ENCODE measurements around the gene SMIM24.

Gene SMIM24

GRCh38 chr19:3468211-3468610, 12.1 kb downstream of the SMIM24 start:
- no peaks in the 10 kb centered on the region for H3K36me3 ChIP-seq (ENCODE audit: control insufficient read depth, insufficient read depth, low read length)
- H3K9me3 ChIP-seq (ENCODE audit: control insufficient read depth, low read length), result peaks cover 7% of the 10 kb centered on the region
- H3K4me1 ChIP-seq (ENCODE audit: control insufficient read depth, insufficient read depth, low read length, poor library complexity, severe bottlenecking), result peaks cover 12% of the 10 kb centered on the region
- WGBS, 2 experiments (ENCODE audit: insufficient coverage in 2 of 2), result 90% methylated on average over 2 of the region's 3 CpGs; no CpG with 5 or more reads in 1 of the 2 experiments
- H3K4me3 ChIP-seq (ENCODE audit: extremely low read depth, insufficient read depth, low read length, poor library complexity, severe bottlenecking), result no peak overlapping the region
- H3K27ac ChIP-seq (ENCODE audit: low read depth, low read length, severe bottlenecking), result no peak overlapping the region

GRCh38 chr19:3467437-3468198, 12.7 kb downstream of the SMIM24 start:
- WGBS, 2 experiments (ENCODE audit: insufficient coverage in 2 of 2), result 88 to 94% methylated on average over 8 to 9 of the region's 10 CpGs
- peaks cover 12% of the 10 kb centered on the region for H3K4me1 ChIP-seq (ENCODE audit: control insufficient read depth, insufficient read depth, low read length, poor library complexity, severe bottlenecking)

GRCh38 chr19:3466635-3467034, 13.7 kb downstream of the SMIM24 start:
- H3K4me3 ChIP-seq (ENCODE audit: extremely low read depth, insufficient read depth, low read length, poor library complexity, severe bottlenecking), result no peak overlapping the region
- 90 to 96% methylated on average over 6 to 9 of the region's 9 CpGs for WGBS, 2 experiments (ENCODE audit: insufficient coverage in 2 of 2)
- peaks cover 12% of the 10 kb centered on the region for H3K4me1 ChIP-seq (ENCODE audit: control insufficient read depth, insufficient read depth, low read length, poor library complexity, severe bottlenecking)
- no peak overlapping the region for H3K27ac ChIP-seq (ENCODE audit: low read depth, low read length, severe bottlenecking)
- no peaks in the 10 kb centered on the region for H3K36me3 ChIP-seq (ENCODE audit: control insufficient read depth, insufficient read depth, low read length)
- peaks cover 7% of the 10 kb centered on the region for H3K9me3 ChIP-seq (ENCODE audit: control insufficient read depth, low read length)

More at GRCh38 chr19:3467437-3468198, 12.7 kb downstream of the SMIM24 start:
- Histone ChIP-seq H3K4me3 (ENCODE audit: extremely low read depth, insufficient read depth, low read length, poor library complexity, severe bottlenecking) (no peak overlapping the region), H3K27ac (ENCODE audit: low read depth, low read length, severe bottlenecking) (no peak overlapping the region), H3K36me3 (ENCODE audit: control insufficient read depth, insufficient read depth, low read length) (no peaks in the 10 kb centered on the region), H3K9me3 (ENCODE audit: control insufficient read depth, low read length) (peaks cover 7% of the 10 kb centered on the region)

- peaks cover 12% of the 10 kb centered on the region for H3K4me1 ChIP-seq (ENCODE audit: control insufficient read depth, insufficient read depth, low read length, poor library complexity, severe bottlenecking)
- no peak overlapping the region for H3K27ac ChIP-seq (ENCODE audit: low read depth, low read length, severe bottlenecking)
- 43 to 46% methylated on average over 7 of the region's 7 CpGs for WGBS, 2 experiments (ENCODE audit: insufficient coverage in 2 of 2)
- H3K36me3 ChIP-seq (ENCODE audit: control insufficient read depth, insufficient read depth, low read length), result no peaks in the 10 kb centered on the region
- peaks cover 7% of the 10 kb centered on the region for H3K9me3 ChIP-seq (ENCODE audit: control insufficient read depth, low read length)
- H3K4me3 ChIP-seq (ENCODE audit: extremely low read depth, insufficient read depth, low read length, poor library complexity, severe bottlenecking), result no peak overlapping the region
Observed at GRCh38 chr19:3465552-3465951, 14.8 kb downstream of the SMIM24 start.

GRCh38 chr19:3464587-3465235, 15.6 kb downstream of the SMIM24 start:
- H3K9me3 ChIP-seq (ENCODE audit: control insufficient read depth, low read length), result peaks cover 7% of the 10 kb centered on the region
- H3K27ac ChIP-seq (ENCODE audit: low read depth, low read length, severe bottlenecking), result no peak overlapping the region
- H3K36me3 ChIP-seq (ENCODE audit: control insufficient read depth, insufficient read depth, low read length), result no peaks in the 10 kb centered on the region
- H3K4me1 ChIP-seq (ENCODE audit: control insufficient read depth, insufficient read depth, low read length, poor library complexity, severe bottlenecking), result peaks cover 12% of the 10 kb centered on the region
- WGBS, 2 experiments (ENCODE audit: insufficient coverage in 2 of 2), result 0 to 2% methylated on average over 4 to 8 of the region's 31 CpGs
- H3K4me3 ChIP-seq (ENCODE audit: extremely low read depth, insufficient read depth, low read length, poor library complexity, severe bottlenecking), result no peak overlapping the region

- H3K36me3 ChIP-seq (ENCODE audit: control insufficient read depth, insufficient read depth, low read length), result no peaks in the 10 kb centered on the region
- H3K9me3 ChIP-seq (ENCODE audit: control insufficient read depth, low read length), result peaks cover 7% of the 10 kb centered on the region
- H3K4me1 ChIP-seq (ENCODE audit: control insufficient read depth, insufficient read depth, low read length, poor library complexity, severe bottlenecking), result peaks cover 19% of the 10 kb centered on the region
- no peak overlapping the region for H3K4me3 ChIP-seq (ENCODE audit: extremely low read depth, insufficient read depth, low read length, poor library complexity, severe bottlenecking)
- H3K27ac ChIP-seq (ENCODE audit: low read depth, low read length, severe bottlenecking), result no peak overlapping the region
- WGBS, 2 experiments (ENCODE audit: insufficient coverage in 2 of 2), result 4 to 8% methylated on average over 27 to 28 of the region's 57 CpGs
Observed at GRCh38 chr19:3463714-3464586, 16.4 kb downstream of the SMIM24 start.

GRCh38 chr19:3462991-3463713, 17.2 kb downstream of the SMIM24 start:
- 6 to 10% methylated on average over 30 to 34 of the region's 58 CpGs for WGBS, 2 experiments (ENCODE audit: insufficient coverage in 2 of 2)
- Histone ChIP-seq H3K4me3 (ENCODE audit: extremely low read depth, insufficient read depth, low read length, poor library complexity, severe bottlenecking) (no peak overlapping the region), H3K9me3 (ENCODE audit: control insufficient read depth, low read length) (peaks cover 4% of the 10 kb centered on the region), H3K36me3 (ENCODE audit: control insufficient read depth, insufficient read depth, low read length) (no peaks in the 10 kb centered on the region), H3K27ac (ENCODE audit: low read depth, low read length, severe bottlenecking) (no peak overlapping the region), H3K4me1 (ENCODE audit: control insufficient read depth, insufficient read depth, low read length, poor library complexity, severe bottlenecking) (peaks cover 27% of the 10 kb centered on the region)

GRCh38 chr19:3459965-3460582, 20.3 kb downstream of the SMIM24 start:
- Histone ChIP-seq H3K27ac (ENCODE audit: low read depth, low read length, severe bottlenecking) (no peak overlapping the region), H3K4me3 (ENCODE audit: extremely low read depth, insufficient read depth, low read length, poor library complexity, severe bottlenecking) (no peak overlapping the region), H3K36me3 (ENCODE audit: control insufficient read depth, insufficient read depth, low read length) (no peaks in the 10 kb centered on the region), H3K4me1 (ENCODE audit: control insufficient read depth, insufficient read depth, low read length, poor library complexity, severe bottlenecking) (peaks cover 30% of the 10 kb centered on the region), H3K9me3 (ENCODE audit: control insufficient read depth, low read length) (no peaks in the 10 kb centered on the region)
- 81% methylated on average over 5 to 12 of the region's 15 CpGs for WGBS, 2 experiments (ENCODE audit: insufficient coverage in 2 of 2)

GRCh38 chr19:3459089-3459881, 21.0 kb downstream of the SMIM24 start:
- H3K36me3 ChIP-seq (ENCODE audit: control insufficient read depth, insufficient read depth, low read length), result no peaks in the 10 kb centered on the region
- peaks cover 30% of the 10 kb centered on the region for H3K4me1 ChIP-seq (ENCODE audit: control insufficient read depth, insufficient read depth, low read length, poor library complexity, severe bottlenecking)
- 9 to 21% methylated on average over 10 to 16 of the region's 26 CpGs for WGBS, 2 experiments (ENCODE audit: insufficient coverage in 2 of 2)
- H3K9me3 ChIP-seq (ENCODE audit: control insufficient read depth, low read length), result no peaks in the 10 kb centered on the region
- H3K27ac ChIP-seq (ENCODE audit: low read depth, low read length, severe bottlenecking), result no peak overlapping the region
- H3K4me3 ChIP-seq (ENCODE audit: extremely low read depth, insufficient read depth, low read length, poor library complexity, severe bottlenecking), result no peak overlapping the region
